ENCODE results near the gene SLC39A11. TPM values are rescaled to one million over a fixed set of nuclear protein-coding genes. Genes with fewer than 3 reads are reported as not detected.

SLC39A11 gene
- total RNA-seq, 1 donor from 2014 or later = 26.0 TPM

DNA sequence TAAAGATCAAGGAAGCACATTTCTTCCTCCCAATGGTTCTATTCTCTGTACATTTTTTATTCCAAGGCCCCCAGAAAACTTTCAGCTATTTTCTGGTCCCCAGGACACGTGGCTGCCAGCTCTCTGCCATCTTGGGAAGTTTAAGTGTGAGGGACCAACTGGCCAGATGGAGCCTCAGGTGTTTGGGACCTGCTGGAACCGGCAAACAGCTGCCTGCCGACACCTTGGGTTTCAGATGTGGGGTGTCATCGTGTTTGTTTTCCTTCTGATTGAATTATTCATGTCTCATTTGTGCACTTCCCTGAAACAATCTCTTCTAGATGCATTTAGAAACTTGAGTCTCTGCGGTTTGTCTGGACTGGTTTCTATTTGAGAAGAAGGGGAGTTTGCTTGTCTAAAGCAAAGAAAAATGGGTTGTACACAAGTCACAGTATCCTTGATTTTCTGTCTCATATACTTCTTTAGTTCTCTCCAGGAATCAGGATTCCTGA lies 386.5 kb downstream of the SLC39A11 start:
- Mint-ChIP-seq H3K27me3 (ENCODE audit: low read depth) (no peaks in the 10 kb centered on the region), H3K4me3 (no peak overlapping the region), H3K36me3 (peaks cover 1% of the 10 kb centered on the region), H3K4me1 (no peaks in the 10 kb centered on the region), H3K27ac (no peak overlapping the region), H3K9me3 (peaks cover 19% of the 10 kb centered on the region)
- TF ChIP-seq, protein P1, sequence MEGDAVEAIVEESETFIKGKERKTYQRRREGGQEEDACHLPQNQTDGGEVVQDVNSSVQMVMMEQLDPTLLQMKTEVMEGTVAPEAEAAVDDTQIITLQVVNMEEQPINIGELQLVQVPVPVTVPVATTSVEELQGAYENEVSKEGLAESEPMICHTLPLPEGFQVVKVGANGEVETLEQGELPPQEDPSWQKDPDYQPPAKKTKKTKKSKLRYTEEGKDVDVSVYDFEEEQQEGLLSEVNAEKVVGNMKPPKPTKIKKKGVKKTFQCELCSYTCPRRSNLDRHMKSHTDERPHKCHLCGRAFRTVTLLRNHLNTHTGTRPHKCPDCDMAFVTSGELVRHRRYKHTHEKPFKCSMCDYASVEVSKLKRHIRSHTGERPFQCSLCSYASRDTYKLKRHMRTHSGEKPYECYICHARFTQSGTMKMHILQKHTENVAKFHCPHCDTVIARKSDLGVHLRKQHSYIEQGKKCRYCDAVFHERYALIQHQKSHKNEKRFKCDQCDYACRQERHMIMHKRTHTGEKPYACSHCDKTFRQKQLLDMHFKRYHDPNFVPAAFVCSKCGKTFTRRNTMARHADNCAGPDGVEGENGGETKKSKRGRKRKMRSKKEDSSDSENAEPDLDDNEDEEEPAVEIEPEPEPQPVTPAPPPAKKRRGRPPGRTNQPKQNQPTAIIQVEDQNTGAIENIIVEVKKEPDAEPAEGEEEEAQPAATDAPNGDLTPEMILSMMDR (IDR thresholded peaks at IDR 0.05; ENCODE audit: unreplicated experiment) = no peak
- no peak for DNase-seq (ENCODE audit: low spot score in 2 of 2, unreplicated experiment in 2 of 2)

DNA sequence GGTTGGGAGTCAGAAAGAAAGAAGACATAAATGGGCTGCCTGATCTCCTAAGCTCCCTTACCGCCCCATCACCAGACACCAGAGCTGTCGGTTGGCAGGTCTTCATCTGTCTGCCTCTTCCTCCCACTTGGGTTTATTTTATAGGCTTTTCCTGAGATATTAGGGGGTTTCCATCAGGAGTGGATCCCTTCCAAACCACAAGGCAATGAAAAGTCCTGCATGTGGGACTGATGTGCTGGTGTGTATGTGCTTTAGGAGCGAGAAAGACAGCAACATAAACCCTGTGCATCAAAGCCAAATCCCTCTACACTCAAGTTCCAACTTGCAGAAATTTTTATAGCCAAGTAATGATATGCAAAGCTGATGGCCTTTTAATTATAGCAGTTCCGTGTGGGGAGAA lies 389.5 kb downstream of the SLC39A11 start:
- Mint-ChIP-seq H3K4me1 (peaks cover 2% of the 10 kb centered on the region), H3K27me3 (ENCODE audit: low read depth) (no peaks in the 10 kb centered on the region), H3K4me3 (no peak overlapping the region), H3K9me3 (peaks cover 6% of the 10 kb centered on the region), H3K27ac (no peak overlapping the region), H3K36me3 (peaks cover 1% of the 10 kb centered on the region)
- TF ChIP-seq, protein P1 (IDR thresholded peaks at IDR 0.05; ENCODE audit: unreplicated experiment) = no peak
- DNase-seq (ENCODE audit: low spot score in 2 of 2, unreplicated experiment in 2 of 2) = no peak

DNA sequence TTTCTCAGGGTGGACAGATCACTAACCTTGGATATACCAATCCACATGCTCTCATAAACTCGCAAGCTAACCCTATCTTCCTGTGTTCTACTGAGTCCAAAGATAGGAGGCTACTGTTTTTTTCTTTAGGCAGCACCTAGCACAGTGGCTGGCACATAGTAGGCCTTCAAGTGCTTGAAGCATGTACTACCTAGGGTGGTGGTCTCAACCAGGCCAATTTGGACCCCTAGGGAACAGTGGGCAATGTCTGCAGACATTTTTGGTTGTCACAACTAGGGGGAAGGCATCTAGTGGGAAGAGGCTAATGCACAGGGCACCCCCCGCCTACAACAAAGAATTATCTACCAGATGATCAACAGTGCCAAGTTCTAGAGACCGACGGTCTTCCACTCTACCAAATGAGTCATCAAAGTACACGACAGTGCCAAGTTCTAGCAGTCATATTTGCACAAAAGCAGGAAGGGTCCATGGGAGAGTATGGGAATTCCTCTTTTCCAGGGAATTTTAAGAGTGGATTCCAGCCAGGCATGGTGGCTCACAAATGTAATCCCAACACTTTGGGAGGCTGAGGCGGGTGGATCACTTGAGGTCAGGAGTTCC lies 390.3 kb downstream of the SLC39A11 start:
- peaks cover 1% of the 10 kb centered on the region for H3K36me3 Mint-ChIP-seq
- H3K9me3 Mint-ChIP-seq = peaks cover 1% of the 10 kb centered on the region
- TF ChIP-seq, protein P1 (IDR thresholded peaks at IDR 0.05; ENCODE audit: unreplicated experiment) = no peak
- H3K27ac Mint-ChIP-seq = no peak overlapping the region
- peaks cover 6% of the 10 kb centered on the region for H3K4me1 Mint-ChIP-seq
- H3K4me3 Mint-ChIP-seq = no peak overlapping the region
- DNase-seq (ENCODE audit: low spot score in 2 of 2, unreplicated experiment in 2 of 2) = no peak
- no peaks in the 10 kb centered on the region for H3K27me3 Mint-ChIP-seq (ENCODE audit: low read depth)

DNA sequence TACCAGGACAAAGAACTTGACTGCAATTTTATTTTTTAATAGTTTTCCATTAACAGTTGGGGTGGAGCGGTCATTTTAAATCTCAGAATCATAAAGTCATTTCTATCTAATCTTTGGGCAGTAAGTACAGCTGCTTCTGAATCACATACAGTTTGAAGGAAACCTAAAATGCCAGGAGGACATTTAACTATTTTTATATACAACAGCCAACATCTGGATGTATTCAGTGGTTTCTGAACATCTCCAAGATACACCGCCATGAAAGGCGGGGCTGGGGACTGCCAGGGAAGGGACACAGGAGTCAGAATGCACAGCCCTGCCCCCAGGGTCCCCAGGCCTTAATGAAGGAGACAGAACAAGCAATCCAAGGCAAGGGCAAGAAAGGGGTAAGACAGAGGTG lies 392.3 kb downstream of the SLC39A11 start:
- H3K4me1 Mint-ChIP-seq = peaks cover 6% of the 10 kb centered on the region
- H3K4me3 Mint-ChIP-seq = no peak overlapping the region
- peaks cover 1% of the 10 kb centered on the region for H3K36me3 Mint-ChIP-seq
- peaks cover 6% of the 10 kb centered on the region for H3K9me3 Mint-ChIP-seq
- TF ChIP-seq, protein P1 (IDR thresholded peaks at IDR 0.05; ENCODE audit: unreplicated experiment) = no peak
- no peak overlapping the region for H3K27ac Mint-ChIP-seq
- peaks cover 2% of the 10 kb centered on the region for H3K27me3 Mint-ChIP-seq (ENCODE audit: low read depth)
- no peak for DNase-seq (ENCODE audit: low spot score in 2 of 2, unreplicated experiment in 2 of 2)

DNA sequence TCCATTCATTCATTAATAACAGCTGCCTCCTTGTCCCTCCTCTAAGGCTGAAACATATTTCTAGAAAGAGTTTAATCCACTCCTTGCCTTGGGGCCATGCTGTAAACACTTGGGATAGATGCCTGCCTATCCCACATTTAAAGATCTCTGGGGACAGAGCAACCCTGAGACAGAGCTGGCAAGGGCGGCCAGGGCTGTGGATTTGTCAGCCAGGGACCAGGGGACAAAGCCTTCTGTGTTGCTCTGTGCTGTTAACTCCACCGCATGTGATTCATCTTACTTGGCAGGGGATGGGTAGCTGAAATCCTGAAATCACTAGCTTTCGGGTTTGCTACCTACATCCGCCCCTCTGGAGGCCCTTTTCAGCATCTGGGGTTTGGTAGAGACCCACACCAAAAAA lies 392.9 kb downstream of the SLC39A11 start:
- peaks cover 6% of the 10 kb centered on the region for H3K4me1 Mint-ChIP-seq
- no peak overlapping the region for H3K4me3 Mint-ChIP-seq
- DNase-seq (ENCODE audit: low spot score in 2 of 2, unreplicated experiment in 2 of 2) = no peak
- peaks cover 6% of the 10 kb centered on the region for H3K9me3 Mint-ChIP-seq
- TF ChIP-seq, protein P1 (IDR thresholded peaks at IDR 0.05; ENCODE audit: unreplicated experiment) = no peak
- no peak overlapping the region for H3K27ac Mint-ChIP-seq
- H3K27me3 Mint-ChIP-seq (ENCODE audit: low read depth) = peaks cover 2% of the 10 kb centered on the region
- peaks cover 1% of the 10 kb centered on the region for H3K36me3 Mint-ChIP-seq
